ENCODE results near the gene DALRD3. TPM values are rescaled to one million over a fixed set of nuclear protein-coding genes. Genes with fewer than 3 reads are reported as not detected.

The DALRD3 gene
- total RNA-seq, 1 donor: 39.1 TPM

GRCh38 chr3:49054344-49054862, 36.0 kb upstream of the DALRD3 start:
- Histone ChIP-seq H3K27ac (ENCODE audit: low read depth, low read length) (no peak overlapping the region), H3K4me1 (ENCODE audit: insufficient read depth, low read length) (no peaks in the 10 kb centered on the region), H4K20me1 (ENCODE audit: insufficient read depth, low read length) (peaks cover 24% of the 10 kb centered on the region), H2AFZ (ENCODE audit: low read length) (no peak overlapping the region), H3K4me2 (ENCODE audit: insufficient read depth, low read length) (no peak overlapping the region), H3K27me3 (ENCODE audit: insufficient read depth, low read length) (no peaks in the 10 kb centered on the region), H3K9me3 (ENCODE audit: low read depth, low read length) (no peaks in the 10 kb centered on the region), H3K79me2 (ENCODE audit: insufficient read depth, low read length) (peaks cover 42% of the 10 kb centered on the region), H3K4me3 (ENCODE audit: insufficient read depth, low read length) (no peak overlapping the region), H3K36me3 (ENCODE audit: insufficient read depth, low read length) (peaks cover 52% of the 10 kb centered on the region)
- DNase-seq (ENCODE audit: insufficient read length, low spot score, missing footprints): no peak
- TF ChIP-seq, protein P1, sequence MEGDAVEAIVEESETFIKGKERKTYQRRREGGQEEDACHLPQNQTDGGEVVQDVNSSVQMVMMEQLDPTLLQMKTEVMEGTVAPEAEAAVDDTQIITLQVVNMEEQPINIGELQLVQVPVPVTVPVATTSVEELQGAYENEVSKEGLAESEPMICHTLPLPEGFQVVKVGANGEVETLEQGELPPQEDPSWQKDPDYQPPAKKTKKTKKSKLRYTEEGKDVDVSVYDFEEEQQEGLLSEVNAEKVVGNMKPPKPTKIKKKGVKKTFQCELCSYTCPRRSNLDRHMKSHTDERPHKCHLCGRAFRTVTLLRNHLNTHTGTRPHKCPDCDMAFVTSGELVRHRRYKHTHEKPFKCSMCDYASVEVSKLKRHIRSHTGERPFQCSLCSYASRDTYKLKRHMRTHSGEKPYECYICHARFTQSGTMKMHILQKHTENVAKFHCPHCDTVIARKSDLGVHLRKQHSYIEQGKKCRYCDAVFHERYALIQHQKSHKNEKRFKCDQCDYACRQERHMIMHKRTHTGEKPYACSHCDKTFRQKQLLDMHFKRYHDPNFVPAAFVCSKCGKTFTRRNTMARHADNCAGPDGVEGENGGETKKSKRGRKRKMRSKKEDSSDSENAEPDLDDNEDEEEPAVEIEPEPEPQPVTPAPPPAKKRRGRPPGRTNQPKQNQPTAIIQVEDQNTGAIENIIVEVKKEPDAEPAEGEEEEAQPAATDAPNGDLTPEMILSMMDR (IDR thresholded peaks at IDR 0.05; ENCODE audit: extremely low read depth, low read depth, low read length): no peak

- no peaks in the 10 kb centered on the region for H3K27me3 ChIP-seq (ENCODE audit: insufficient read depth, low read length)
- peaks cover 24% of the 10 kb centered on the region for H4K20me1 ChIP-seq (ENCODE audit: insufficient read depth, low read length)
- H3K36me3 ChIP-seq (ENCODE audit: insufficient read depth, low read length): peaks cover 52% of the 10 kb centered on the region
- H3K4me1 ChIP-seq (ENCODE audit: insufficient read depth, low read length): no peaks in the 10 kb centered on the region
- no peak for DNase-seq (ENCODE audit: insufficient read length, low spot score, missing footprints)
- H3K4me2 ChIP-seq (ENCODE audit: insufficient read depth, low read length): no peak overlapping the region
- TF ChIP-seq, protein P1 (IDR thresholded peaks at IDR 0.05; ENCODE audit: extremely low read depth, low read depth, low read length): no peak
- H2AFZ ChIP-seq (ENCODE audit: low read length): no peak overlapping the region
- H3K27ac ChIP-seq (ENCODE audit: low read depth, low read length): no peak overlapping the region
- no peaks in the 10 kb centered on the region for H3K9me3 ChIP-seq (ENCODE audit: low read depth, low read length)
- H3K4me3 ChIP-seq (ENCODE audit: insufficient read depth, low read length): no peak overlapping the region
- H3K79me2 ChIP-seq (ENCODE audit: insufficient read depth, low read length): peaks cover 44% of the 10 kb centered on the region
These were observed 35.2 kb upstream of the DALRD3 start for GRCh38 chr3:49053543-49053942.

DNA sequence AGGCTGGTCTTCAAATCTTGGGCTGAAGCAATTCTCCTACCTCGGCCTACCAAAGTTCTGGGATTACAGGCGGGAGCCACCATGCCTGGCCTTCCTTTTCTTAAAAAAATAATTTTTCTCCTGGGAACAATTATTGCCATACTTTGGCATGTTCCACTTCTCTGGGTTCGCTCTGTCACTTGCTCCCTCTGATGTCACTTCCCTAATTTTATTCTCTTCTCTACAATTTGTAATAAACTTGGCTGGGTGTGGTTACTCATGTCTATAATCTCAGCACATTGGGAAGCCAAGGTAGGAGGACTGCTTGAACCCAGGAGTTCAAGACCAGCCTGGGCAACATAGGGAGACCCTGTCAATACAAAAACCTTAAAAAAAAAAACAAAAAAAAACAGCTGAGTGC, 16.9 kb upstream of the DALRD3 start:
- no peak for DNase-seq (ENCODE audit: insufficient read length, low spot score, missing footprints)
- Histone ChIP-seq H4K20me1 (ENCODE audit: insufficient read depth, low read length) (peaks cover 5% of the 10 kb centered on the region), H3K4me3 (ENCODE audit: insufficient read depth, low read length) (no peak overlapping the region), H3K4me2 (ENCODE audit: insufficient read depth, low read length) (no peak overlapping the region), H2AFZ (ENCODE audit: low read length) (no peak overlapping the region), H3K4me1 (ENCODE audit: insufficient read depth, low read length) (peaks cover 9% of the 10 kb centered on the region), H3K9me3 (ENCODE audit: low read depth, low read length) (no peaks in the 10 kb centered on the region), H3K79me2 (ENCODE audit: insufficient read depth, low read length) (peaks cover 8% of the 10 kb centered on the region), H3K36me3 (ENCODE audit: insufficient read depth, low read length) (peaks cover 71% of the 10 kb centered on the region), H3K27me3 (ENCODE audit: insufficient read depth, low read length) (no peaks in the 10 kb centered on the region), H3K27ac (ENCODE audit: low read depth, low read length) (no peak overlapping the region)
- TF ChIP-seq, protein P1 (IDR thresholded peaks at IDR 0.05; ENCODE audit: extremely low read depth, low read depth, low read length): no peak

- Histone ChIP-seq H3K4me3 (ENCODE audit: insufficient read depth, low read length) (no peak overlapping the region), H3K79me2 (ENCODE audit: insufficient read depth, low read length) (peaks cover 8% of the 10 kb centered on the region), H3K4me2 (ENCODE audit: insufficient read depth, low read length) (no peak overlapping the region), H4K20me1 (ENCODE audit: insufficient read depth, low read length) (peaks cover 3% of the 10 kb centered on the region), H2AFZ (ENCODE audit: low read length) (no peak overlapping the region), H3K4me1 (ENCODE audit: insufficient read depth, low read length) (peaks cover 10% of the 10 kb centered on the region), H3K27me3 (ENCODE audit: insufficient read depth, low read length) (no peaks in the 10 kb centered on the region), H3K9me3 (ENCODE audit: low read depth, low read length) (no peaks in the 10 kb centered on the region), H3K27ac (ENCODE audit: low read depth, low read length) (no peak overlapping the region), H3K36me3 (ENCODE audit: insufficient read depth, low read length) (peaks cover 76% of the 10 kb centered on the region)
- DNase-seq (ENCODE audit: insufficient read length, low spot score, missing footprints): no peak
- TF ChIP-seq, protein P1 (IDR thresholded peaks at IDR 0.05; ENCODE audit: extremely low read depth, low read depth, low read length): no peak
These were observed 16.3 kb upstream of the DALRD3 start for GRCh38 chr3:49034650-49035049.

Measured in osteoblast (primary cell).